ENCODE measurements around the gene ACTR3.

The ACTR3 gene

GRCh38 chr2:113890253-113891235 is 655 bp downstream of the ACTR3 start:
- DNase-seq: peak; percentile 21
- no peaks in the 10 kb centered on the region for H3K4me1 ChIP-seq
- no peak for TF ChIP-seq CTCF (IDR thresholded peaks at IDR 0.05; ENCODE audit: low read depth, low read length)
- no peaks in the 10 kb centered on the region for H3K9me3 ChIP-seq
- peak overlapping the region; percentile 79 for H3K4me3 ChIP-seq (ENCODE audit: low read depth, low read length)
- no peaks in the 10 kb centered on the region for H3K27me3 ChIP-seq
- no peaks in the 10 kb centered on the region for H3K36me3 ChIP-seq

GRCh38 chr2:113891265-113891959 is 1.5 kb downstream of the ACTR3 start:
- H3K4me1 ChIP-seq: no peaks in the 10 kb centered on the region
- H3K9me3 ChIP-seq: no peaks in the 10 kb centered on the region
- no peak for DNase-seq
- no peak for TF ChIP-seq CTCF (IDR thresholded peaks at IDR 0.05; ENCODE audit: low read depth, low read length)
- no peaks in the 10 kb centered on the region for H3K36me3 ChIP-seq
- H3K27me3 ChIP-seq: no peaks in the 10 kb centered on the region
- peak overlapping the region; percentile 79 for H3K4me3 ChIP-seq (ENCODE audit: low read depth, low read length)

- no peaks in the 10 kb centered on the region for H3K4me1 ChIP-seq
- TF ChIP-seq CTCF (IDR thresholded peaks at IDR 0.05; ENCODE audit: low read depth, low read length): no peak
- no peaks in the 10 kb centered on the region for H3K27me3 ChIP-seq
- H3K9me3 ChIP-seq: no peaks in the 10 kb centered on the region
- no peaks in the 10 kb centered on the region for H3K36me3 ChIP-seq
- peak overlapping the region; percentile 79; the same call in 1 of the 2 replicates for H3K4me3 ChIP-seq (ENCODE audit: low read depth, low read length)
- DNase-seq: no peak
Measured at GRCh38 chr2:113892004-113892710, 2.3 kb downstream of the ACTR3 start.

- no peaks in the 10 kb centered on the region for H3K36me3 ChIP-seq
- no peak for TF ChIP-seq CTCF (IDR thresholded peaks at IDR 0.05; ENCODE audit: low read depth, low read length)
- H3K9me3 ChIP-seq: no peaks in the 10 kb centered on the region
- no peaks in the 10 kb centered on the region for H3K4me1 ChIP-seq
- no peak for DNase-seq
- H3K4me3 ChIP-seq (ENCODE audit: low read depth, low read length): no peak overlapping the region
- H3K27me3 ChIP-seq: no peaks in the 10 kb centered on the region
Measured at GRCh38 chr2:113894156-113894743, 4.4 kb downstream of the ACTR3 start.

GRCh38 chr2:113895301-113895700 is 5.4 kb downstream of the ACTR3 start:
- H3K4me3 ChIP-seq (ENCODE audit: low read depth, low read length): no peak overlapping the region
- H3K9me3 ChIP-seq: no peaks in the 10 kb centered on the region
- no peak for DNase-seq
- no peaks in the 10 kb centered on the region for H3K27me3 ChIP-seq
- TF ChIP-seq CTCF (IDR thresholded peaks at IDR 0.05; ENCODE audit: low read depth, low read length): no peak
- H3K36me3 ChIP-seq: no peaks in the 10 kb centered on the region
- H3K4me1 ChIP-seq: no peaks in the 10 kb centered on the region
